GM13976 (cell line): Measurements from ENCODE around the gene PRUNE2.

ENCODE experiments used
- DNase-seq: peaks from one replicate; pipeline ENCODE4 v3.0.0; 2012; ENCODE audit warnings: low spot score
- CTCF ChIP-seq: IDR thresholded peaks from 2 replicates; pipeline ENCODE4 v1.5.1; 2012; ENCODE audit warnings: borderline replicate concordance, mild to moderate bottlenecking; ENCODE audit not compliant: insufficient read depth; ENCODE audit errors: extremely low read depth, missing control alignments, control extremely low read depth
- in situ Hi-C: fragments of 300-500 bp; cut with MboI; formaldehyde crosslinking; loops from one replicate; pipeline ENCODE4 v1.12.0; 2022; ENCODE audit warnings: low sequenced_read_pairs, mixed read lengths, inconsistent platforms; ENCODE audit not compliant: unreplicated experiment

PRUNE2 gene

GRCh38 chr9:76655971-76656370, 249.9 kb downstream of the PRUNE2 start:
- TF ChIP-seq CTCF: no peak
- in situ Hi-C loops: loop anchor here (5.0 to 10.0 kb wide), 2 partner anchors 61 to 204 kb away; no protein-coding TSS in a partner anchor
- no peak for DNase-seq

GRCh38 chr9:76655121-76655541, 250.8 kb downstream of the PRUNE2 start:
- no peak for TF ChIP-seq CTCF
- DNase-seq: no peak
- in situ Hi-C loops: loop anchor here (5.0 to 10.0 kb wide), 2 partner anchors 60 to 203 kb away; no protein-coding TSS in a partner anchor

GRCh38 chr9:76654575-76654974, 251.3 kb downstream of the PRUNE2 start:
- TF ChIP-seq CTCF: no peak
- DNase-seq: no peak
- in situ Hi-C loops: loop anchor here (10.0 kb wide), 1 partner anchor 60 kb away; no protein-coding TSS in a partner anchor

GRCh38 chr9:76654051-76654461, 251.9 kb downstream of the PRUNE2 start:
- no peak for DNase-seq
- in situ Hi-C loops: loop anchor here (10.0 kb wide), 1 partner anchor 59 kb away; no protein-coding TSS in a partner anchor
- no peak for TF ChIP-seq CTCF

GRCh38 chr9:76652894-76653293, 253.0 kb downstream of the PRUNE2 start:
- in situ Hi-C loops: loop anchor here (10.0 kb wide), 1 partner anchor 58 kb away; no protein-coding TSS in a partner anchor
- TF ChIP-seq CTCF: no peak
- no peak for DNase-seq

GRCh38 chr9:76651119-76651705, 254.7 kb downstream of the PRUNE2 start:
- no peak for TF ChIP-seq CTCF
- in situ Hi-C loops: loop anchor here (10.0 kb wide), 1 partner anchor 56 kb away; no protein-coding TSS in a partner anchor
- no peak for DNase-seq

- no peak for DNase-seq
- no peak for TF ChIP-seq CTCF
- in situ Hi-C loops: loop anchor here (10.0 kb wide), 1 partner anchor 56 kb away; no protein-coding TSS in a partner anchor
Measured at GRCh38 chr9:76650692-76651091, 255.2 kb downstream of the PRUNE2 start.
